NCI-H1092 (cell line): ENCODE data around the gene NOS1AP.
"Not testable (repeated sequence)": the region's sequence is repeated elsewhere in the genome, so short reads cannot be mapped to it uniquely, and the experiment has no call there.

Experiments used
- DNase-seq: peaks from one replicate; lab custom pipeline; 2025; lab: John Stamatoyannopoulos, UW

The NOS1AP gene

DNA sequence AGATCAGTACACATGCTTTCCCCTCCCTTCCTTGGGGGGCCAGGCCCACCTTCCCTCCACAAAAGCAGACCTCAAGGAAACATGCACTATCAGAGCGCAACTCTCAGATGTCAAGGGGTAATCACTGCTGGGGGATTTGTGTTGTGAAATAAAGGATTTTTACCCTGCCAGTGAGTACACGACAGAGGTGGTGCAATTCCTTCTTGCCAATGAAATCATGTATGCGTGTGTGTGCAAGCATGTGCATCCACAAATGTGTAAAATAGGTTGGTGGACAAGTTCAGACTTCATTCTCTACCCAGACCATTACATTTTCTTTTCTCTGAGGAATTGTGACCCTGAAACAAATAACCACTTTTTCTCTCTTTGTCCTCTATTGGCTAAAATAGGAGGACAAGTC, 9.8 kb upstream of the NOS1AP start:
- no peak for DNase-seq

DNA sequence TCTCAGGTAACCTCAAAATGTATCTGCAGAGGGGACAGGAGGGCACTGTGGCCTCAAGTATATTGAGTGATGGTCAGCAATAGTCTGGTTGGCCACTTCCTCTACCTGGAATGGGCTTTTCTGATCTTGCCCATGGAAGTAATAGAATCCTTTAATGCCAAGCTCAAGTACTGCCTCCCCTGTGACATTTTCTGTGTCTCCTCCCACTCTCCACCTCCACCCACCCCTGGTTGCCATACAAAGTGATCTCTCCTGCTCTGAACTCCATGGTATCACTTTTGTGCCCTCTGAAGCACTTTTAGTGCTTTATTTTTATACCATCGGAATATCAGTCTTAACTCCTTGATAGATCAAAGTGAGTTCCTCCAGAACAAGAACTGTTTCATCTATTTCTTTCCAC, 9.2 kb upstream of the NOS1AP start:
- no peak for DNase-seq

DNA sequence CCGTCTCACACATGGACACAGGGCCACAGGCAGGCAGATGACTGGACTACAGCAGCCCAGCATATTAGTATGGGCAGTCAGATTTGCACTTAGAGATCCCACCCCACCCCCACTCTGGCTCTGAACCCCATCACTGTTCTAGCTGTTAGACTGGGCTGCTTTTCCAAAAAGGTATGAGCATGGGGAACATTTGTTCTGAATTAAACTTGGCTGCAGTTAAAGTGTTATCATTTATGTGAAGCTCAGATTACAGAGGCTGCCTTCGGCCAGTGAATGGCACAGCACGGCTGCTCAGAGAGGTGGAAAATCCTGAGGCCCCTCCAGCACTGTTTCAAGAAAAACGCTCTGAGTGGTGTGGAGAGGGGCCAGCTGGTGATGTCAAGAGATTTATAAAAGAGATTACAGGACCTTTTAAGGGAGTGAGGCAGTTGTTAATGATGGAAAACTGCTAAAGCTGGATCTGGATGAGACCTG, 6.9 kb upstream of the NOS1AP start:
- peak; percentile 62 for DNase-seq

DNA sequence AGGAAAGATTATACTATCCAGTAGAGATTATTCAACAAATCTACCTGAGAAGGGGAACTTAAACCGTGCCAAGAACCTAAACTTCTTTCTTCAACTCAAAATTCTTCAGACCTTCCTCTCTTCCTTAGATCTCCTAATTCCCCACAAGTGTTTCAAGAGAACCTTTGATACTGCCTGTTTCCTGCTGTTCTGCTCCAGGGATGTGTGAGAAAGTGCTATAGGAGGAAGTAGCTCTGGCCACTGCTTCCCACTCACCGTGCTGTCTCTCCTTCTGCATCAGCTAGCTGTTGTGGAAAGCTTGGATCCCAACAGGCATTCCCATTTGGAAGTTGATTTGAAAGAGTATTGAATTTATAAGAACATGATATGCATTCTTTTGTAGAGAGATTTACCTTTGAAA, 4.5 kb upstream of the NOS1AP start:
- no peak for DNase-seq

DNA sequence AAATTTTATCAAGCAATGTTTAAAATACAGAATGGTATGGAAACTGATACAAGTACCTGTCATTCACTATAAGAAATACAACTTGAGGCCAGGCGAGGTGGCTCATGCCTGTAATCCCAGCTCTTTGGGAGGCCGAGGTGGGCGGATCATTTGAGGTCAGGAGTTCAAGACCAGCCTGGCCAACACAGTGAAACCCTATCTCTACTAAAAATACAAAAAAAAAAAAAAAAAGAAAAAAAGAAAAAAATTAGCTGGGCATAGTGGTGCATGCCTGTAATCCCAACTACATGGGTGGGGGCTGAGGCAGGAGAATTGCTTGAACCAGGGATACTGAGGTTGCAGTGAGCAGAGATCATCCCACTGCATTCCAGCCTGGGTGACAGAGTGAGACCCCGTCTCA, 2.7 kb upstream of the NOS1AP start:
- DNase-seq: not testable (repeated sequence)

DNA sequence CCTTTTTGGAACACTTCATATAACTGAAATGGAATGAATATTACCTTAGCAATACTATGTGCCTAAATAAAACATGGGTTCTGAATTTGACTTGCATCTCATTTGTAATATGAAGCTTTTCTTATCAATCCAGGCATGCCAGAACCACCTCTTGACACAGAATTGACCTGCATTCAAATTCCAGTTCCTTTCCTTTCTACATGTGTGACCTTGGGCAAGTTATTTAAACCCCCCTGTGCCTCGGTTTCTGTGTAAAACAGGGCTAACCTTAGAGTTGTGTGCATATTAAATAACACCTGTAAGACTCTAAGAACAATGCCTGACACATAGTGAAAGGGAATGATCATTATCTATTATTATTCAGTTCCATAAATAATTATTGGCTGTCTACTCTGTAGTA, 2.0 kb upstream of the NOS1AP start:
- no peak for DNase-seq

DNA sequence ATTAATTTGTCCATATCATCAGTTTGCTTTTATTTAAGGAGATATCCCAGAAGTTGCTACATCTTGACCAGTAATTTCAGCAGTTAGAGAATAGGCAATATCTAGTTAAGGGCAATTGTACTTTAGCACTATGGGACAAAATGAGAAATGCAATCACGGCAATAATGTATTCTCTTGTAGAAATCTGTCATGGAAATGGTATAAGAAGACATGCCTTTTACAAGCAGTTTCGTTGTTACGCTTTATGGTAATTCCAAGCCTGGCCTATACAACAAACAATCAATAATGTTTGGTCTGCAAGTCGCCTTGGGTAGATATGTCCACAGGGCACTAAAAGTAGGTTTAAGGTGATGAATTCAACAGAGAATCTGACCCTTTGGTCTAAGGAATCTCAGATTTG, 1.2 kb upstream of the NOS1AP start:
- no peak for DNase-seq

DNA sequence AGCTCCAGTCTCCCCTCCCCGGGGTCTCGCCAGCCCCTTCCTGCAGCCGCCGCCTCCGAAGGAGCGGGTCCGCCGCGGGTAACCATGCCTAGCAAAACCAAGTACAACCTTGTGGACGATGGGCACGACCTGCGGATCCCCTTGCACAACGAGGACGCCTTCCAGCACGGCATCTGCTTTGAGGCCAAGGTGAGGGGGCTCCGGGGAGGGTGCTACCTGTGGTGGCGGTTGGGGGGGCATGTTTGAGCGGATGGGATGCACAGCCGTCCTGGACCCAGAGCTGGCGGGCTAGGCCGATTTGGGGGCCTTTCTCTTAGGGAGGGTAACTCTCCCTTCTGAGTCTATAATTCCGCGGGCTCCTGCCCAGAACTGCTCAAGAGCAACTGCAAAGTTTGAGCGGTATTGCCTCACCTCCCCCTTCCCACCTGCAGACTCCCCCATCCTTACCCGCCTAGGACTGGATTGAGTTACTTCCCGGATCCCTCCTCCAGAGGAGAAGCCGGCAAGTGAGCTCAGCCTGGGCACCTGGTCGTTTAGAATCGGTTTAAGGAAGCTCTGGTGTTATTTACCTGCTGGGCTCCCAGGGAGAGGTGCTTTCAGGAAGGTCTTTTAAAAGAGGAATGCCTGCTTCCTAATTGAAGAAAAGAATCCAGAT, 730 bp downstream of the NOS1AP start:
- no peak for DNase-seq

DNA sequence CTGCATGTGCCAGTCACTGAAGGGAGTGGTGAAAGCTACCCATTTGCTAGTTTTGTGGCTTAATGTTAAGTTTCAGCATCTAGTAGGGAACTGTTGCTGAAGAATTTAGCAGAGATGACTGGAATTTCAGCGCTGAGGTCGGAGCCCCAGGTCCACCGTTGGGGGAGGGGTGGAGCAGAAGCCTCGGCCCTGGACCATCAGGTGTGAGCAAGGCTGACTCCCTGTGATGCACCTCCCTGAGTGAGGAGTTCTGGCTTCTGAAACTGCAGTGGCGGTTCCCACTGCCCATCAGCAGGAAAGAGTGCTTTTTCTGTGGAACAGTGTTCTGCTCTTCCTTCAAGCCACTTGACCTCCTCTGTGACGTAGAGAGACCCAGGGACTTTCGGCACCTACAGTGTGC, 1.3 kb downstream of the NOS1AP start:
- no peak for DNase-seq

DNA sequence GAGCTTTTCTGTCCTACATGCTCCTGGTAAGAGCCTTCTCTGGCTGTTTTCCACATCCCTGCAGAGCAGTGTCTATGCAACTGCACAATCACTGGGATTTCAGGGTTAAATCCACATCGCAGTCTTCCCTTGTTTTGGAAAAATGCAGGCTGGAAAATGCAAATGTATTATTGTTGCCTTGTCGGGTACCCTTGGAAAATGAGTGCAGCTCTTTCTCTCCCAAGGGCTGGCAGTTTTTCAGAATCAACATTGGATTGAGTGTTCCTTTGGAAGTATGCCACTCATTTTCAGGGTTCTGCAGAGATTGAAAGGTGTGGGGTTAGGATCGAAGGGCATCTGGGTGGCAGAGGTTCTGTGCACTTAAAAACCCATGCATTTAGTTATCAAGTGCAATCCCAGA, 3.2 kb downstream of the NOS1AP start:
- DNase-seq: peak; percentile 67

DNA sequence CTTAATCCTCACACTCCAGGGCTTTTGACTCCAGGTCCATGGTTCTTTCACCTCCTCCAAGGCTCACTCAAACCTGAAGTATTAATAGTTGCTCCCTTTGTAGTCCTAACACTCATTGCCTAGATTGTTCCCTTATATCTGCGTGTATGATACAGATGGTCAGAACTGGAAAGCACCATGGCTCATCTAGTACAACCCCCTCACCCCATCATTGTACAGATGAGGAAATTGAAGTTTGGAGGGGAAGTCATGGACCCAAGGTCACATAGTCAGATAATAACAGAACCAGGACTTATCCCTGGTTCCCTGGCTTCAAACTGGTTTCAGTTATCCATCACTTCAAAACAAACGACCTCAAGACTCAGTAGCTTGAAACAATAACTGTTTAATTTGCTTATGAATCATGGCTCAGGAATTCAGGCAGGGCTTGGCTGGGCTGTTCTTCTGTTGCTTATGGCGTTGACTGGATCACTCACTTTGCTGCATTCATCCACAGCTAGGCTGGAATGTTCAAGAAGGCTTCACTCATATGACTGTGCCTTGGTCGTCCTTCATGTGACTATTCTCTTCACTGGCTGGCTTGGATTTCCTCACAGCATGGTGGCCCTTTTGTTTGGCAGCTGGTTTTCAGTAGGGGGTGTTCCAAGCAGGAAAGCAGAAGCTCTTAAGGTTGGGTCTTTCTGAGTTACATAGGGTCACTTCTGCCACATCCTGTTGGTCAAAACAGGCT, 5.0 kb downstream of the NOS1AP start:
- DNase-seq: no peak

DNA sequence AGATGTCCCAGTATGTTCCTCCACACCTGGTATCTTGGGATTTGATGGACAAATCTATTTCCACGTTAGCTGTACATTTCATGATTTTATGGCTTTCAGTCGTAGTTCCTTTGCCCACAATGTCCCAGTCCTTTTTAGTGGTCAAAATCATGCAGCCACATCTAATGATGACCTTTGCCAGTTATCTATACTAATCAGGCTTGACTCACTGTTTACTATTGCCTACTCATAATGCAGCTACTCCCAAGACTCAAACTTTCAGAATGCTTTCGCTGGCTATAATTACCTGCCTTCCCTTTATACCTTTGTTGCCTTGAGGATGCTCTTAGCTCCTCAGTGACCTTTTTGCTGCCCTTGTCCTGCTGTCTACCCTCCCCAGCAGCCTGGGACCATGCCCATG, 6.4 kb downstream of the NOS1AP start:
- no peak for DNase-seq

DNA sequence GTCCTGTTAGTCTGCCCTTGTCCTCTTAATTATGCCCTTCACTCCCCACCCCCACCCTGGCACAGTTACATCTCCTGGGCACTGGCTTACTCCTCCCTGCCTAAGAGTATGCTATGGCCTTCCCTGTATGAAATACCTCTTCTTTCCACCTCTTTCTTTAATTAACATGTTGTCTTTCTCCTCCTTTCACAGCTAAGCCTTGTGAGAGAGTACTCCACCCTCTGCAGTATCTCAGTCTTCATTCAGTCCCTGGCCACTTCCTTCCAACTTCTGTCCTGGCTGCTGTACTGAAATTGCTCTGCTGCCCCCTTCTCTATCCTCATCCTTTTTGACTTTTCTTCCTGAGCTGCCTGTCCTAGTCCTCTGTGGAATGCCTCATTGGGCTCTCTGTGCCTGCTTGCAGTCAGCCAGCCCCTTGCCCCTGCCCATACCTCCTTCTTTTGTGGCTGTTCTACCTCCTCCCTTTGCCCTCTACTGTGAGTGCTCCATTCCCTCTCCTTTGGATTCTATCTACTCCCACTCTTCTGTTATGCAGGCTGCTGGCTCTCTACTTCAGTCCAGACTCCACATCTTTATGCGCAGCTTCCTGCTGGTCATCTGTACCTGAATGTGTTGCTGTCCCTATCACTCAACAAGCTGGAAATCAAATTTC, 8.3 kb downstream of the NOS1AP start:
- no peak for DNase-seq

DNA sequence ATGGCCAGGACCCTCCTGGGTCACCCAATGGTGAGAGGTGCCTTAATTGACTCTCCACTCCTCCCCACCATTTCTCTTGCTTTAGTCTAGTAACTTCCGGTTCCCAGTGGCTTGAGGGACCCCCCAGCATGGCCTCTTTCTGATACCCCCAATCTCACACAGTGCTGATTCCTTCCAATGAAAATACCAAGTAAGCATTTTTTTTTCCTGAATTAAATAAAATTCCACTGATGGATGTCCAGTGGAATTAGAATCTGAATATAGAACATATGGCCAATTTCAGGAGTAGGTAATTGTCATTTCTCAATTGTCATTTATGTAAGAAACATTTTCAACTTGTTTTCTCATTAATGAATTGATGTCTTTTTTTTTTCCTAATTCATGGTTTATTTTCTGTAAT, 9.5 kb downstream of the NOS1AP start:
- no peak for DNase-seq

DNA sequence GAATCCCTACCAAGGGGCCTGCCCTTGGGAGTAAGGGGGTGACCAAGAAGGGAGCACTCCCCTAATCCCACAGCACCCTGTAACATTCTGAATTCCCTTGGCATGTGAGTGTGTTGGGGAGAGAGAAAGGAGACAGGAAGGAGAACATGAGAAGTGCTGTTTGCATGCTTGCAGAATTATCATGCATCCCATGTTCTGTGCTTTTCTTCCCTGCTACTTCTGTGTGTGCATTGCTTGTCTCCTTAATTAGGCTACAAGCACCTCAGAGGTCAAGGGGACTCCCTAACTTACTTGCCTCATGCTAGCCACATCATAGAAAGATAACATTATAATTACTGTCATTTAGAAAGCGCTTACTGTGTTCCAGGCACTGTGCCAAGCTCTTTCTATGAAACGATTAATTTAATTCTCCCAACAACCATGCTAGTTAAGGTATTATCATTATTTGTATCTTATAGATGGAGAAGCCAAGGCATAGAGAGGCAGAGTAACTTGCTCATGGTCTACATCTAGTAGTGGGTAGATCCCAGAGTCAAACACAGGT, 11.1 kb downstream of the NOS1AP start:
- DNase-seq: no peak

DNA sequence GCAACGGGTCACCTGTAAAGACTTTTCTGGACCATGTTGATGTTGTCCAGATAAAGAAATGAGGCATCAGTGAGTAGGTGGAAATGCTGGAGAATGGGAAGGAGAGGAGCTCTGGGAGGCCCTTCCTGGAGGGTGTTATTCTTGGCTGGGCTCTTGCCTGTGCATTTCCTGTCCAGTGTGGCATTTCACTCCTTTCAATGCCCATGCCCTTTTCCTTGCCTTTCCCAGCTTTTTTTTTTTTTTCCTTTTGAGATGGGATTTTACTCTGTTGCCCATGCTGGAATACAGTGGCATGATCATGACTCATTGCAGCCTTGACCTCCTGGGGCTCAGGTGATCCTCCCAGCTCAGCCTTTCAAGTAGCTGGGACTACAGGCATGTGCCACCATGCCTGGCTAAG, 11.8 kb downstream of the NOS1AP start:
- no peak for DNase-seq

DNA sequence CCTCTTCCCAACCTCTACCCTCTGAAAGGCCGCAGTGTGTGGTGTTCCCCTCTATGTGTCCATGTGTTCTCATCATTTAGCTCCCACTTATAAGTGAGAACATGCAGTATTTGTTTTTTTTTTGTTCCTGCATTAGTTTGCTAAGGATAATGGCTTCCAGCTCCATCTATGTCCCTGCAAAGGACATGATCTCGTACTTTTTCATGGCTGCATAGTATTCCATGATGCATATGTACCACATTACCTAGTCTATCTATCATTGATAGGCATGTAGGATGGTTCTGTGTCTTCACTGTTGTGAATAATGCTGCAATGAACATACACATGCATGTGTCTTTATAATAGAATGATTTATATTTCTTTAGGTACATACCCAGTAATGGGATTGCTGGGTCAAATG, 12.6 kb downstream of the NOS1AP start:
- not testable (repeated sequence) for DNase-seq

DNA sequence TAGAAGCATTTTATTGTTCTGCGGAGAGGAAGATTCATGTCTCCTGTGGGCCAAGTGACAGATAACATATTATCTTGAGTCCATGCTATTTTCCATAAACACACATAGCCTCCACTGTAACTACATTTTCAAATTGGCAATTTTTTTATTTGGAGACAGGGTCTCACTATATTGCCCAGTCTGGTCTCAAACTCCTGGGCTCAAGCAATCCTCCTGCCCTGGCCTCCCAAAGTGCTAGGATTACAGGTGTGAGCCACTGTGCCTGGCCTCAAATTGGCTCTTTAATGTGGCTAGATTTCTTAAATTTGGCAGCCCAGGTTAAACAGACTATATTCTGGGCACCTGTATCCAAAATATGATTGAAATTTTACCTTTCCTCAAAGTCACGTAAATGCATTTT, 13.8 kb downstream of the NOS1AP start:
- DNase-seq: no peak

DNA sequence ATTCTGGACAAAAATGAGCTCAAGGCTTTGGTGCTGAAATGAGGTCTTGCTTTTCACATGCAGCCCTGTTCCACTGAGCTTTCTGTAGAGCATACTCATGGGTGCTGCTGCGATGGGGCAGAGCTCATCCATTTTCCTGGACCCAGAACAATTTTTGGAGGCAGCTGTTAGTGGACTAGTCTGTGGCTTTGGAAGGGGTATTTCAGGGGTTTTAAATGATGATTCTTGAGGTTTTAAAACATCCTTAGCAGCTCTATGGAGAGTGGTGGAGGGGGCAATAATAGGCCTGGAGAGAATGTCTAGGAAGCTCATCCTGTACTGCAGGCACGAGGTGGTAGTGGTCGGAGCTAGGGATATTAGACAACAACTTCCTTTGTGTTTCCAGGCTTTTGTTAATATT, 16.5 kb downstream of the NOS1AP start:
- DNase-seq: no peak

DNA sequence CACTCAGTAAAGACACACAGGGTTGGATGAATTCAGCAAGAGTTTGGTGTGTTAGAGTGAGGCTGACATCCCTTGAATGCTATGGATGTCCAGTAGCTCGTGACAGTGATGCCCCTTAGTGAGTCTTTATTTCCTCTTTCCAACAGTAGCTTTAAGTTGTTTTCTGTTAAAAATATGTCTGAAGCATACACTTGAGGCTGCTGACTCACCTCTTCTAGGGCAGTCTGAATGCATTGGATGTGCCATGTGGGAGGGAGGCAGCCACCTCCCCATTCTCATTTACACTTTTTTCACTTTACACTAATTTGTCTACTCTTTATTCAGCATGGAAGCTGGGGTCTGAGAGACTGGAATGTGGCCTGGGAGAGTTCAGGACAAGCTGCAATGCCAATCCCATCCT, 17.6 kb downstream of the NOS1AP start:
- no peak for DNase-seq

DNA sequence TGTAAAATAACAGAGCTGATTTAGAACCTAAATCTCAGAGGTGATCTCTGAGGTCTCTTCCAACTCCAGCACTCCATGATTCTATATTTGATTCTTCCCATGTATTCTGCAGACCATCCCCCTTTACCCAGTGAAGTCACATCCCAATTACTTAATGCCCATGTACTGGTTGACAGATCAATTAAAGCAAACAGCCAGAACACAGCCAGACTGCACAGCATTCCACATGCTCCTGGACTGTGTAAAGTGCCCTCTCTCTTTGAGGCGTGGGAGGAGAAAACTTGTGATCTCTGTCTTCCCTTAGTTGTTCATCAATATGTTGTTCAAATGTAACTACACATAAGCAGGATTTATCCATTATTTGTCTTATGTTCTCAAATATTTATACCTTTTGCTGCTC, 18.1 kb downstream of the NOS1AP start:
- no peak for DNase-seq

DNA sequence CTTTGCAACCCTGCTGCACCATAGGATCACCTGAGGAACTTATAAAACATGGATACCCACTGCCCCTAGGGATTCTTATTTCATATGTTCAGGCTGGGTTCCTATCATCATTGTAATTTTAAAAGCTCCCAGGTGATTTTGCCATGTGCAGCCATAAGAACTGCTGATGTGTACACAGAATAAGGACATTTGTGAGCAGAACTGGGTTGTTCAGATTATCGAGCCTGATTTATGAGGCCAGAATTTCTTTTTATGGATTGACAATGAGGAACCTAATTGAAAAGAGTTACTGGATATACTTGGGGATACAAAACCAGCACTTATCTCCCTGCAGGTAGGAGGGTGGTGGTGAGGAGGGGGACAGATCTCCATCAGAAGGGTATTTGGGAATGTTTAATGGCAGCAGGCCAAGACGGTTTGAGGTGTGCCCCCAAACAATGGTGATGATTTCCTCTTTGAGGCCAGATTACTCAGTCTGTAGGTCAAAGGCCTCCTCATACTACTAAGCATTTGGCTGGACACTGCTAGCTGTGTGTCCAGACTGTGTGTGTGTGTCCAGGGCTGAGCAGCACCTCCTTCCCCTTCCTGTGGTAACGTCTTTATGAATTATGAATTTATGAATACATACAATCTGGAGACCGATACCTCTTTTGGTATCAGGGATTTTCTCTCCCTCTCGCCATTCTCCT, 18.9 kb downstream of the NOS1AP start:
- no peak for DNase-seq

DNA sequence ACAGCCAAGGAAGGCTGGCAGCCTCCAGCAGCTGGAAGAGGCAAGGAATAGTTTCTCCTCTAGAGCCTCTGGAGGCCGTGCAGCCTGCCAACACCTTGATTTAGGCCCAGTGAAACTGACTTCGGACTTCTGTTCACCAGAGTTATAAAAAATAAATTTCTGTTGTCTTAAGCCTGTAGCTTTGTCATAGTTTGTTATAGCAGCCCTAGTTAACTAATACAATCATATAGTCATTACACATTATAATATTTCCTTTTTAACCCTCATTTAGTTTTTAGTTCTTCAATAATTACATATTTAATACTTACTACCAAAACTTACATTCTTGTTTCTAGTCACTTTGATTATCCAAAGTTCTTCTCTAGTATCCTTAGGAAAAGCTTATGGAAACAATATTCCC, 20.3 kb downstream of the NOS1AP start:
- DNase-seq: no peak
